Activated T-helper 2 cell treated with anti-CD3 and anti-CD28 coated beads, Interferon-gamma antibody, Interleukin-2, Interleukin-4, amounts not matched to agents 10 μg/mL and 5 μg/mL and 100 μg/mL, durations not matched to agents 14 hours and 24 hours and 36 hours (primary cell): Measurements from ENCODE around the gene LENG1. TPM values are rescaled to one million over a fixed set of nuclear protein-coding genes. Genes with fewer than 3 reads are reported as not detected.
A peak's percentile ranks its signal among the peaks of the same experiment; 100 is the strongest.

ENCODE experiments used
- DNase-seq: peaks from one replicate; pipeline ENCODE4 v3.0.0; 2021; ENCODE audit warnings: low spot score
- H3K27ac Mint-ChIP-seq: one replicate; pipeline ENCODE4 v1.8.0; 2021; ENCODE audit warnings: mixed read lengths
- H3K27me3 Mint-ChIP-seq: one replicate; pipeline ENCODE4 v1.8.0; 2021; ENCODE audit warnings: low read depth, mixed read lengths
- H3K36me3 Mint-ChIP-seq: one replicate; pipeline ENCODE4 v1.8.0; 2021; ENCODE audit warnings: low read depth, mixed read lengths
- H3K4me1 Mint-ChIP-seq: one replicate; pipeline ENCODE4 v1.8.0; 2021; ENCODE audit warnings: low read depth, mixed read lengths
- H3K4me3 Mint-ChIP-seq: one replicate; pipeline ENCODE4 v1.8.0; 2021; ENCODE audit warnings: low read depth, mild to moderate bottlenecking, moderate library complexity, mixed read lengths
- H3K9me3 Mint-ChIP-seq: one replicate; pipeline ENCODE4 v1.8.0; 2021; ENCODE audit warnings: mixed read lengths
- intact Hi-C: fragments of 100-400 bp; cut with micrococcal nuclease; formaldehyde crosslinking; loops from one replicate; pipeline ENCODE4 v1.15.1; 2023
- total RNA-seq: library from RNA; stranded (reverse); gene quantifications from 2 replicates; pipeline ENCODE4 v1.2.3, GENCODE V29; 2022

Gene LENG1
- total RNA-seq, 1 donor from 2014 or later = 4.0 TPM

- Mint-ChIP-seq H3K27me3 (no peaks in the 10 kb centered on the region), H3K9me3 (no peaks in the 10 kb centered on the region), H3K4me3 (no peak overlapping the region), H3K27ac (peak overlapping the region; percentile 73), H3K4me1 (peaks cover 23% of the 10 kb centered on the region), H3K36me3 (peaks cover 61% of the 10 kb centered on the region)
- intact Hi-C loops = no loop called here
- DNase-seq = no peak
These were observed 4.7 kb downstream of the LENG1 start for GRCh38 chr19:54154603-54155345.

- Mint-ChIP-seq H3K27ac (peak overlapping the region; percentile 24), H3K9me3 (no peaks in the 10 kb centered on the region), H3K36me3 (peaks cover 70% of the 10 kb centered on the region), H3K4me3 (no peak overlapping the region), H3K4me1 (peaks cover 21% of the 10 kb centered on the region), H3K27me3 (no peaks in the 10 kb centered on the region)
- intact Hi-C loops = no loop called here
- no peak for DNase-seq
These were observed 5.7 kb downstream of the LENG1 start for GRCh38 chr19:54153731-54154326.

GRCh38 chr19:54152878-54153524 is 6.5 kb downstream of the LENG1 start:
- peaks cover 70% of the 10 kb centered on the region for H3K36me3 Mint-ChIP-seq
- peaks cover 12% of the 10 kb centered on the region for H3K4me1 Mint-ChIP-seq
- intact Hi-C loops = no loop called here
- no peak for DNase-seq
- no peak overlapping the region for H3K4me3 Mint-ChIP-seq
- no peak overlapping the region for H3K27ac Mint-ChIP-seq
- H3K9me3 Mint-ChIP-seq = no peaks in the 10 kb centered on the region
- no peaks in the 10 kb centered on the region for H3K27me3 Mint-ChIP-seq

GRCh38 chr19:54152267-54152666 is 7.3 kb downstream of the LENG1 start:
- Mint-ChIP-seq H3K27ac (no peak overlapping the region), H3K27me3 (no peaks in the 10 kb centered on the region), H3K9me3 (no peaks in the 10 kb centered on the region), H3K4me3 (no peak overlapping the region), H3K36me3 (peaks cover 76% of the 10 kb centered on the region), H3K4me1 (peaks cover 12% of the 10 kb centered on the region)
- no peak for DNase-seq
- intact Hi-C loops = no loop called here

GRCh38 chr19:54151362-54152035 is 8.0 kb downstream of the LENG1 start:
- H3K27me3 Mint-ChIP-seq = no peaks in the 10 kb centered on the region
- intact Hi-C loops = no loop called here
- DNase-seq = no peak
- H3K27ac Mint-ChIP-seq = no peak overlapping the region
- no peaks in the 10 kb centered on the region for H3K9me3 Mint-ChIP-seq
- H3K36me3 Mint-ChIP-seq = peaks cover 76% of the 10 kb centered on the region
- peaks cover 9% of the 10 kb centered on the region for H3K4me1 Mint-ChIP-seq
- H3K4me3 Mint-ChIP-seq = no peak overlapping the region

- H3K27ac Mint-ChIP-seq = no peak overlapping the region
- no peaks in the 10 kb centered on the region for H3K27me3 Mint-ChIP-seq
- no peak for DNase-seq
- H3K36me3 Mint-ChIP-seq = peaks cover 73% of the 10 kb centered on the region
- no peaks in the 10 kb centered on the region for H3K9me3 Mint-ChIP-seq
- H3K4me3 Mint-ChIP-seq = no peak overlapping the region
- intact Hi-C loops = no loop called here
- peaks cover 1% of the 10 kb centered on the region for H3K4me1 Mint-ChIP-seq
These were observed 10.3 kb downstream of the LENG1 start for GRCh38 chr19:54149021-54149812.

GRCh38 chr19:54148158-54148557 is 11.4 kb downstream of the LENG1 start:
- no peaks in the 10 kb centered on the region for H3K4me1 Mint-ChIP-seq
- H3K36me3 Mint-ChIP-seq = peaks cover 73% of the 10 kb centered on the region
- no peak overlapping the region for H3K27ac Mint-ChIP-seq
- intact Hi-C loops = loop anchor here (1.0 kb wide), 1 partner anchor 23 kb away; no protein-coding TSS in a partner anchor
- H3K27me3 Mint-ChIP-seq = no peaks in the 10 kb centered on the region
- DNase-seq = no peak
- no peak overlapping the region for H3K4me3 Mint-ChIP-seq
- H3K9me3 Mint-ChIP-seq = no peaks in the 10 kb centered on the region

GRCh38 chr19:54147676-54148075 is 11.8 kb downstream of the LENG1 start:
- no peak for DNase-seq
- no peaks in the 10 kb centered on the region for H3K27me3 Mint-ChIP-seq
- peaks cover 77% of the 10 kb centered on the region for H3K36me3 Mint-ChIP-seq
- H3K4me3 Mint-ChIP-seq = no peak overlapping the region
- H3K9me3 Mint-ChIP-seq = no peaks in the 10 kb centered on the region
- no peak overlapping the region for H3K27ac Mint-ChIP-seq
- intact Hi-C loops = loop anchor here (1.0 kb wide), 1 partner anchor 24 kb away; no protein-coding TSS in a partner anchor
- no peaks in the 10 kb centered on the region for H3K4me1 Mint-ChIP-seq

- DNase-seq = no peak
- Mint-ChIP-seq H3K27ac (no peak overlapping the region), H3K36me3 (peaks cover 74% of the 10 kb centered on the region), H3K4me3 (no peak overlapping the region), H3K4me1 (peaks cover 3% of the 10 kb centered on the region), H3K27me3 (no peaks in the 10 kb centered on the region), H3K9me3 (no peaks in the 10 kb centered on the region)
- intact Hi-C loops = no loop called here
These were observed 13.9 kb downstream of the LENG1 start for GRCh38 chr19:54145541-54146158.

GRCh38 chr19:54142166-54142780 is 17.2 kb downstream of the LENG1 start:
- peaks cover 17% of the 10 kb centered on the region for H3K4me1 Mint-ChIP-seq
- intact Hi-C loops = no loop called here
- no peak overlapping the region for H3K4me3 Mint-ChIP-seq
- no peaks in the 10 kb centered on the region for H3K9me3 Mint-ChIP-seq
- peaks cover 65% of the 10 kb centered on the region for H3K36me3 Mint-ChIP-seq
- peak overlapping the region; percentile 6 for H3K27ac Mint-ChIP-seq
- no peaks in the 10 kb centered on the region for H3K27me3 Mint-ChIP-seq
- DNase-seq = no peak

- Mint-ChIP-seq H3K9me3 (no peaks in the 10 kb centered on the region), H3K27me3 (no peaks in the 10 kb centered on the region), H3K36me3 (peaks cover 56% of the 10 kb centered on the region), H3K4me3 (no peak overlapping the region), H3K4me1 (peaks cover 22% of the 10 kb centered on the region), H3K27ac (no peak overlapping the region)
- intact Hi-C loops = no loop called here
- DNase-seq = no peak
These were observed 18.2 kb downstream of the LENG1 start for GRCh38 chr19:54141356-54141755.
